Right hindlimb (tissue), 1 donor: ENCODE measurements around the gene RASAL1.

Experiments
- DNase-seq: peaks from one replicate; pipeline ENCODE4 v3.0.0-alpha.2; 2018

Gene RASAL1

DNA sequence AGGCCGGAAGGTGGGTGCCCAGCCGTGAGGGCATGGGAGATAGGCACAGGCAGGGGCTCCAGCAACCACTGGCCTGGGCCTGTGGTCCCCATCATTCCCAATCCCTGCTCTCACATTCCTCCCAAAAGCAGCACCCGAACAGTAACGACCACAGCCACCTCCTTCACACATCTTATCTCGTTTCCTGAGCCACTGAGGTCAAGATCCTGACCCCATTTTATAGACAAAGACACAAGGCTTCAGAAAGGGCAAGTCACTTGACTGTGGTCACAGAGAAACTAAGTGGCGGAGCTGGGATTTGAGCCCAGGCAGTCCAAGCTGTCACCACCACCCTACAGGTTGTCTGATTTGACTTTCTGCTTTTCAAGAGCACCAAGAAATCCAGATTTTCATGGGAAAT, 40.2 kb downstream of the RASAL1 start:
- no peak for DNase-seq

DNA sequence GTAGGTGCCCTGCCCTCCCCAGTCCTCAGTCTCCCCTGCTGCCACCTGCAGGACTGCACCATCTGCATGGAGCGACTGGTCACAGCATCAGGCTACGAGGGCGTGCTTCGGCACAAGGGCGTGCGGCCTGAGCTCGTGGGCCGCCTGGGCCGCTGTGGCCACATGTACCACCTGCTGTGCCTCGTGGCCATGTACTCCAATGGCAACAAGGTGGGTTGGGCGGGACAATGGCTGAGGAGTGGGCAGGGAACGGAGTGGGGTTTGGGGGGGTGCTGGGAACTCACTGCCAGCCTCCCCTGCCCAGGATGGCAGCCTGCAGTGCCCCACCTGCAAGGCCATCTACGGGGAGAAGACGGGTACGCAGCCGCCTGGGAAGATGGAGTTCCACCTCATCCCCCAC, 40.8 kb downstream of the RASAL1 start:
- DNase-seq = no peak

DNA sequence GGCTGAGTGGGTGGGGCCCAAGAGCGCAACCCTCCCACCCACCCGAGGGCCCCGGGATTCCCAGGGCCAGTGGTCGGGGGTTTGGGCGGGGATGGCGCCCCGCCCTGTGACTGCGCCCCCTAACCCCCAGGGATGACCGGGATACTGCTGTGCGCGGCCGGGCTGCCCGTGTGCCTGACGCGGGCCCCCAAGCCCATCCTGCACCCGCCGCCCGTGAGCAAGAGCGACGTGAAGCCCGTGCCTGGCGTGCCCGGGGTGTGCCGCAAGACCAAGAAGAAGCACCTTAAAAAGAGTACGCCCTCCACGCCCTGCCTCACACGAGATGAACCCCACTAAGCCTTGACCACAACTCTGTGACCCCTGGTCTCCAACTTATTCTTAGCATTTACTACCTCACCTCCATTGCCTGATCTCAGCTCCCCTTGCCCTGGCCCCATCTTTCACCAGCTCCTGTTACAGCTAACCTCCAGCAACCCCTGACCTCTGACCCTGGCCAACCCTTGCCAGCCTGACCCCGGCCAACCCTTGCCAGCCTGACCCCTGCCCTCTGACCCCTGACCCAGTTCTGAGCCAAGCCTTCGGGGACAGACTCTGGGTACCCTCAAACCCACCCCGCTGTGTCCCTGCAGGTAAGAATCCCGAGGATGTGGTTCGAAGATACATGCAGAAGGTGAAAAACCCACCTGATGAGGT, 42.0 kb downstream of the RASAL1 start:
- DNase-seq = no peak

DNA sequence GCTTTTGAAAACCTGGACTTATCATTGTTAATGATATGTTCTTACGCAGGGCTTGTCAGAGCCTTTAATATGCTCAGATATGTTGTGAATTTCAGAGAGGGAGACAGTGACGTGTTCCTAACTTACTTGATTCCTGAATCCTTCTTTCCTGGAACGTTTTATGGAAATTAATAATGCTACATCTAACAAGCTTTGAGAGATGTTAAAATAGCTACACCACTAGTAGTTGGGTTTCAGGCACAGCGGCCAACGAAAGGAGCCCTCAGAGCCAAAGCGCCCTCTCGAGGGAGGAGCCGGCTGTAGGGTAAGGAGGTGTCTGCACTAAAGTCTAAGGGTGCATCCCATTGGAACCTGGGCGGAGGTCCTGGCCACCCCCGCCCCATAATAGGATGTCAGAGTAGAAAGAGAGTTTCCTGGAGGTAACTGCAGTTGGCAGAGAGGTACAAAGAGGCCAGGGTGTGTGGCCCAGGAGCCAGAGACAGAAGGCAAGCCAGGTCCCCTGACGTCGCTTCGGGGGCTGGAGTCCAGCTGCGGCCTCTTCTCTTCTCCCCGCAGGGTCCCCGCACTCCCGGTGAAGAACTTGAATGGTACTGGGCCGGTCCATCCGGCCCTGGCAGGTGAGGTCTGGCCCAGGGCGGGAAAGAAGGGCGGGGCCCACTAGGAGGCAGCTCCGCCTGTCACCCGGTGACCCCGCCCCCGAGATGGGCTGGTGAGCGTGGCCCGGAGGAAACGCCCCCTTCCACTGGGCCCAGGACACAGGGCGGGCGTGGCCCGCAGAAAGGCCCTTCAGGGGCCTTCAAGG, 42.8 kb downstream of the RASAL1 start:
- DNase-seq = no peak

DNA sequence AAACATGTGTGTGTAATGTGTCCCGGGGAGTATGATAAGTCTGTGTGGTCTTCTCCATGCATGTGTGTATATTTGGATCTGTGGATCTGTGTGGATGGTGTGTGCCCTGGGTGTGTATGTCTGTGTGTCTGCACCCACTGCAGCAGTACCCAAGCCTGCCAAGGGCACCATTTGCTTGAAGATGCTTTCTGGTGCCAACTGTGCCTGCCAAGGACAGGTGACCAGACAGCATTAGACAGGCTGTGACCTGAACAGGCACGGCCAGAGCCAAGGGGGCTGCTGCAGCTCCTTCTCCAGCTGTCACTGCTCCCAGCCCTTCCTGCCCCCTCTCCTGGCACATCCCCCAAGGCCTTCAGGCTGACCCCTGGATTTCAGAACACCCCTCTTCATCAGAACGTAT, 44.1 kb downstream of the RASAL1 start:
- DNase-seq = no peak

DNA sequence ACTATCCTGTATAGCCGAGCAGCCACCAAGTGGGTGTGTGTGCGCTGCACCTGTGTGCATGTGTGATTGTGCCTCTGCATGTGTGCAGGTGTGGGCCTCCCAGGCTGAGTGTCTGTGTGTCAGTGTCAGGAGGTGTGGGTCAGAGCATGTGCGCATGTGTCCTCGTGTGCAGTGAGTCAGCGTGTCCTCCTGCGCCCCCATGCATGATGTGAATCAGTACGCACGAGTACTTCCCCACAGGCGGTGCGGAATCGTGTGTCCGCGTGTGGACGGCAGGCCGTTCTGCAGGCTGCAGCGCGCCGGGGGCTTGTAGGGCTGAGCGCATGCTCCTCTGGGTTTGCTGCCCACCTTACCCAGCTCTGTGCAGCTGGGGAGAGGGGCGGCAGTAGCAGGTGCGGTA, 44.8 kb downstream of the RASAL1 start:
- DNase-seq = no peak

DNA sequence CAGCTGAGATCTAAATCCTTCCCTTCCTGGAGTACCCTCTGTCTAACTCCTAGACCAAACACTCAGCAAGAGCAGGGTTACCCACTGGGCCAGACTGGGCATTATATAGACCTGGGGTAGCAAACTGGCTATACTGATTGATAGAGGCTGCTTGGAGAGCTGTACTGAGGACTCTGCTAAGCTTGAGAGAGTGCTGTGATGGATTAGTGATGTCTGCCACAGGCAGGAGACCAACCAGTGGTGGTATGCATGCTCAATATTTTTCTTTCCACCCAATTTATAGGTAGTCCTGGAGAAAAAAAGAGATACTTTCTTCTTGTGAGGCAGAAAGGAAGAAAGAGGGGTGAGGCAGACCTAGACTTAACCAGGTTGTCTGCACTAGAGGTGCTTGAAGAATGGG, 45.7 kb downstream of the RASAL1 start:
- no peak for DNase-seq

DNA sequence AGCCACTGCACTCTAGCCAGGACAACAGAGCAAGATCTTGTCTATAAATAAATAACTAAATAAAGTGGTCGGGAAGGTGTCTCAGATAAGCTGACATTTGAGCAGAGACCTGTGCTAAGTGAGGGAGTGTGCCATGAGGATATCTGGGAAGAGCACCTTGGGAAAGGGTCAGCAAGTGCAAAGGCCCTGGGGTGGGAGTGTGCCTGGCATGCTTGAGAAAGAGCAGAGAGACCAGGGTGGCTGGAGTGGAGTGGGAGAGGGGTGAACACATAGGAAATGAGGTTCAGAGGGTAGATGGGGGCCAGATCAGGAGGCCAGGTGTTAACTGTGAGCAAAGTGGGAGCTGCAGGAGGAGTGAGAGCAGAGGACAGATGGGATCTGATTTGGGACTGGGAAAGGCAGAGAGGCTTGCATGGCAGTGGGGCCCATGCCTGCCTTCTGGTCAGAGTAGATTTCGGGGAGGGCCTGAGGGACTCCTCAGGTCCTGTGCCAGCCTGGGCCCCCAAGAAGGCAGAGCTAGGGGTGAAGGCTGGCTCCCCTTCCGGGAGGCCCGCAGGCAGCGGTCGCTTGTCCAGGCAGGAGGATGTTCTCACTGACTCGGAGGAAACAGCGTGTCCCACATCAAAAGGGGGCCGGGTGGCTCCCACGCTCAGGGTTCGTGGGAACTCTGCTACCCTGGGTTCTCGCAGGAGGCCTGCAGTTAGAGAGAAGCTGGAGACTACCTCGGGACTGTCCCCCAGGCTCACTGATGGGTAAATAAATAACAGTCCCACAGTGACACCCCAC, 46.4 kb downstream of the RASAL1 start:
- DNase-seq = no peak

DNA sequence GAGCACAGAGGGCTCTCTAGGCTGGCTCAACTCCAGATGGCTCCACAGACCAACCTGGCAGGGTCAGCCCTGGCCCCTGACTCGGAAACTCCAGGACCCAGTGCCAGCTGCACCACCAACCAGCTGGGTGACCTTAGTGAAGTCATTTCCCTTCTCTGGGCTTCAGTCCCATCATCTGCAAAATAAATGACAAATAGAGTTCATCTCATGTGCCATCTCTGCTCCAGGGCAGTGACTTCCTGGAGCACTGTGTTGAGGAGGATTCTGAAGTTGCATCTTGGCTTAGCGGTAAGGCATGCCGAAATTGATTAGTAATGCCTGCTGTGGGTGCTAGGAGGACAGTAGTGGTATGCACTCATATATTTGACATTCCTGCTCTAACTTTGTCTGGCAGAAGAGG, 47.5 kb downstream of the RASAL1 start:
- DNase-seq = no peak

DNA sequence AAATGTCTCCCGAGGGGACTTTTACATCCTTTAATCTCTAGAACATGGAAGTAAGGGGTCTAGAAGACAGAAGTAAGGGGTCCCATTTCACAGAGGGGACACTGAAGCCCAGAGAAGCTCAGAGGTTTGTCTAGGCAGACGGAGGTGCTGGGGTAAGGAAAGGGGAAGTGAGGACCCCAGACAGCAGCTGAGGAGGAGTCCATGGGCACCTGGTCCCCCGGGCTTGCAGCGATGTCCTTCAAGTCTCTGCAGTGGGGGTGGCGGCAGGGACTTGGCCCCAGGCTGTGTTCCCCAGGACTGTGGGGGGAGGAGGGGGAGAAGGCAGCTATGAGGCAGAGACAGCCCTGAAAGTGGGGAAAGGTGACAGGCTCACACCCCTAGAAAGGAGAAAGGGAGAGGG, 48.4 kb downstream of the RASAL1 start:
- no peak for DNase-seq

DNA sequence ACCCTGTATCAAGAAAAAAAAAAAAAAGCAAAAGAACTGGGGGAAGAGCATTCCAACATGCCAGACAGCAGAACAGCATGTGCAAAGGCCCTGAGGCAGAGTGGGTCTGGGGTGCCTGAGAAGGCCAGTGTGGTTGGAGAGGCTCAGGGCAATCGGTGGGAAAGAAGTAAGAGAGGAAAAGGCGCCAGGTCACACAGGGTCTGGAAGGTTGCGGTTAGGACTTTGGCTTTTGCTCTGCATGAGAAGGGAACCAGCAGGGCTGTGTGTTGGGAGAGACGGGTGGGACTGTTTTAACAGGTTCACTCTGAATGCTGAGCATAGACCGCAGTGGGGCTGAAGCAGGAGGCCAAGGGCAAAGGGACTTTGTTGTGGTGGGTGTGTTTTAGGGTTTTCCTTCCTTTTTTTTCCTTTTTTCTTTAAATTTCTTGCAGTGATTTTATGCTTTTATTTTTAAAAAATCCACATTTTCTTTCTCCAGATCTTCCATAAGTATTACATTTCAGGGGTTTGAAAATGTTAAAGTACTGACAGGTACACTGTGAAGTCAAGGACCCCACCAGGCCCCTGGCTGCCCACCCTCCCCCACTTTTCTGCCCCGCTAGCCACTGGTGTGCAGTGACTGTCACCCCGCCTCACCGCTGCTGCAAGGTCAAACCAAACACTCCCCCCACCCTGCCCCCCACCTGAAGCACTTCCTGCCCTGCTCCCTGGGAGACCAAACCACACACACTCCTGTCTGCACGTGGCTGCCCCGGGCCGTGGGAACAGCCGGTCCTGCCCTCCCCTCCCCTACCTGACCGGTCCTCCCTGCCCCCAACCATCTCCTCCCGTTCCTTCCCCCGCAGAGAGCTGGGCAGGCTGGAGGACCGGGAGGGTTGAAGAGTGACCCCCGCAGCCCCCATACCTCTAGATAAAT, 49.1 kb downstream of the RASAL1 start:
- no peak for DNase-seq

DNA sequence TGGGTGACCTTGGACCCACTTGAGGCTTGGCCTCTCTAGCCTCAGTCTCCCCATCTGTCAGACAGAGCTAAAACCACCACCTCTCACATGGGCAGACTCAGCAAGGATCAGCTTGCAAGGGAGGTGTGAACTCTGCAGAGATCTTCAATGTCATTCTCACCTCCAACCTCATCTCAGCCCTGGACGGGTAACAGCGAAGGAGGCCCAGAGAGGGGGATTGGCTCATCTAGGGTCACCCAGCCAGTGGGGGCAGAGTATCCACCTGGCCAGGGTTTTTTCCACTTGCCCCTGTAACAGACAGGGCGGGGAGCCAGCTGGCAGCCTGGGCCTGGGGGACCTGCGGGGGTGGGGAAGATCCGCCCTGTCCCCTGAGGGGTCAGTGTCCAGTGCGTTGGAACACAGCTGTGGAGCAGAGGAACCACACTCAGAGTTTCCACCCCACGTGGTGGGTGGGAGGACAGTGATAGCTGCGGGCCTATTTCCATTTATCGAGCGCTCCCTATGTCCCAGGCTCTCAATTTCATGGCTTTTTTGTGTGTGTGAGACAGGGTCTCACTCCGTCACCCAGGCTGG, 51.6 kb downstream of the RASAL1 start:
- no peak for DNase-seq

DNA sequence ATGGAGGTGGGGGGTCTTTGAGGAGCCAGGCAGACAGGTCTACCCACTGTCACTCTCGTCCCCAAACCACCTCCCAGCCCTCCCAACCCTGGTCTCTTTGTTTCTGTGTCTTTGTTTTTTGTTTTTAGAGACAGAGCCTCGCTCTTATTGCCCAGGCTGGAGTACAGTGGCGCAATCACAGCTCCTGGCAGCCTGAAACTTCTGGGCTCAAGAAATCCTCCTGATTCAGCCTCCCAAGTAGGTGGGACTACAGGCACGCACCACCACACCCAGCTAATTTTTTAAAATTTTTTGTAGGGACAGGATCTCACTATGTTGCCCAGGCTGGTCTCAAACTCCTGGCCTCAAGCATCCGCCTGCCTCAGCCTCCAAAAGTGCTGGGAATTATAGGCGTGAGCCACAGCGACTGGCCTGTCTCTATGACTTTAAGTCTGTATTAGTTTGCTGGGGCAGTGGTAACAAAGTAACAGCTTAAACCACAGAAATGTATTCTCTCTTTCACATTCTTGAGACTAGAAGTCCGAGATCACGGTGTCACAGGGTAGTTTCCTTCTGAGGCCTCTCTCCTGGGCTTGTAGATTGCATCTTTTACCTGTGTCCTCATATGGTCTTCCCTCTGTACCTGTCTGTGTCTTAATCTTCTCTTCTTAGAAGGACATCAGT, 52.9 kb downstream of the RASAL1 start:
- DNase-seq = no peak

DNA sequence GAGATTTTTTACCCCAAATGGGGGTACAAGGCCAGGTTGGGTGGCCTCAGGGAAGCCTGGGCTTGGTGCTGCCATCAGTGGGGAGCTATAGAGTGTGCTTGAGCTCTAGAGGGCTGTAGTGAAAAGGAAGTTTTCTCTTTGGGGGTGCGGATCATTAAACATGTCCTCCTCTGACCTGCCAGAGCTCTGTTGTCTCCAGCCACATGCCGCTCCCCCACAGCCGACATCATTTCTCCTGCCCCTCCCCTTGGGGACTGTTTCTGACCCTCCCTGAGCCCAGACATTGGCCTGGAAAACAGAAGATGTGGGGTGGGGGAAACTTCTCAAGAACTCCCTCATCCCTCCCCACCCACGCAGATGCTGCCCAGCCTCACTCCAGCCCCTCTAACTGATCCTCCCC, 53.7 kb downstream of the RASAL1 start:
- no peak for DNase-seq

DNA sequence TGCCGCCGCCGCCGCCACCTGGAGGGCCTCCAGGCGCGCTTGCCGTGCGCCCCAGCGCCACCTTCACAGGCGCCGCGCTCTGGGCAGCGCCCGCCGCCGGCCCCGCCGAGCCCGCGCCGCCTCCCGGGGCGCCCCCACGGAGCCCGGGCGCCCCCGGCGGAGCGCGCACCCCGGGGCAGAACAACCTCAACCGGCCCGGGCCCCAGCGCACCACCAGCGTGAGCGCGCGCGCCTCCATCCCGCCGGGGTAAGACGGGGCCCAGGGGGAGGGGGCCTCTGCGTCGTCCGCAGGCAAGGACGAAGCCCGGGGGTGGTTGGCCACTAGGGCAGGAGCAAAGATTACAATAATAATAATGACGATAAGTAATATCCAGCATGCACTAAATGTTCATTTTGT, 57.7 kb downstream of the RASAL1 start:
- DNase-seq = no peak

DNA sequence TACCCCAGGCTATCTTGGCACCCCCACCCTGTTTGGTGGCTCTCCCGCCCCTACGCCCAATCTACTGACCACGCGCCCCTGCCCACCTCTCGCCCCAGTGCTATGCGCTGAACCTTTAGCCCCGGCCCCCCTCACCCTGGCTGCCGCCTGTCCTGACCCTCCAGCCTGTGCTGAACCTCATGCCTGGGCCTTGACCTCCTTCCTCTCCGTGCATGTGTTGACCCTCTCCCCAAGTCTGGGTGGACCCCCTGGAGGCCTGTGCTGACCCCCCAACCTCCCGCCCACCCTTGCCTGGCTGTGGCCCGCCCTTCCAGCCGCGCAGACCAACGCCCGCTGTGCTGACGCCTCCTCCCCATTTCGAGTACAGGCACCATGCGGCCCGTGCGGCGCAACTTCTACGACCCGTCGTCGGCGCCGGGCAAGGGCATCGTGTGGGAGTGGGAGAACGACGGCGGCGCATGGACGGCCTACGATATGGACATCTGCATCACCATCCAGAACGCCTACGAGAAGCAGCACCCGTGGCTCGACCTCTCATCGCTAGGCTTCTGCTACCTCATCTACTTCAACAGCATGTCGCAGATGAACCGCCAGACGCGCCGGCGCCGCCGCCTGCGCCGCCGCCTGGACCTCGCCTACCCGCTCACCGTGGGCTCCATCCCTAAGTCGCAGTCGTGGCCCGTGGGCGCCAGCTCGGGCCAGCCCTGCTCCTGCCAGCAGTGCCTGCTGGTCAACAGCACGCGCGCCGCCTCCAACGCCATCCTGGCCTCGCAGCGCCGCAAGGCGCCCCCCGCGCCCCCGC, 58.3 kb downstream of the RASAL1 start:
- no peak for DNase-seq

DNA sequence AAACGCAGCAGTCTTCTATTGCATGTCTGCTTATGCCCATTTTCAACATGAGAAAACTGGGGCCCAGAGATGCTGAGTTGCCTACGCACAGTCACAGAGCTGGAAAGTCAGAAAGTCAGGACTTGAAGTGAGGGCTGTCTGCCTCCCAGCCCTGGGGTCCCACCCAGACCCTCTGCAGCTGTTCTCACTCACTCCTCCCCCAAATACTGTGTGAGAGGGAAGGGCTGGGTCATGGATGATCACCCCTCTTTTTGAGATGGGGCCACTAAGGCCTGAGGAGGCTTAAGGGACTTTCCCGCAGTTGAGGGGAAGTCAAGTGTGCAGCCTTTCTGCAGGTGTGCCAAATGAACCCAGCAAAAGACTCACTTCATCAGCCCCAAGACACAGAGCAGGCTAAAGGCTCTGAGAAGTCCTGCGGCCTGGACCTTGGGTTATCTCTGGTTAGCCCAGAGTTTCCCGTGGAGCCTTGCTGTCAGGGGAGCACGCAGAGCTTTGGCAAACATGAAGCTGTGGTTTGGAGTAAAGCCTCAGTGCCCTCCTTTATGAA, 60.4 kb downstream of the RASAL1 start:
- DNase-seq = no peak

DNA sequence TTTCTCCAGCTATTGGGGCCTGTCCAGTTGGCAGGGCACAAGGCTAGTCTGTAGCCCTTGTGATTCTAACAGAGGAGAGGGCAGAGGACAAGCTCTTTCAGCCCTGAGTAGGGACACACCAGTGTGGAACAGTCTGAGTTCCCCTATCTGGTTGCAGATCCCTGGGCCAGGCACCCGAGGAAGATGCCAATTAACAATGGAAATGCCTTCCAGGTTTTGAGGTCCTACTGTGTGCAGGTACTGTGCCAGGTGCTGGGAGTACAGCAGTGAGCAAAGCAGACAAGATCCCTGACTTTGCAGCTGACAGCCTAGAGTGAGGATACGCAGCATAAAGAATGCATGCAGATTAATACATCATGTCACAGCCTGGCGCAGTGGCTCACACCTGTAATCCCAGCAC, 62.0 kb downstream of the RASAL1 start:
- no peak for DNase-seq

DNA sequence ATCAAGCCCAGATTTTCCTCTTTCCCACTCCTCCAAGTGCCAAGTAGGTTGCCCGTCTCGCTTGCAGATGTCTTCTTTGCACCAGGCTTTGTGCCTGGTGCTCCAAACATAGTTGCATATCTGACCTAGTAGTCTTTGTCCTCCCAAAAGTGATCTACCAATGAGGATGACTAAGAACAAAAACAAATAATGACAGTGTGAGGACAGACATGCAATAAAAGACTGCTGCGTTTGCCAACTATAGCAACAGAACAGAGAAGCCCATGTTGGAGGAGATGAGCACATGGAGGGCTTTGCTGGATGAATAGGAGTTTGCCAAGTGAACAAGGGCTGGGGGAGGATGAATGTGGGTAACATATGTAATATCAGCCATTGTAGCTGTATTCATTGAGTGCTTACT, 63.4 kb downstream of the RASAL1 start:
- DNase-seq = no peak
